GM21381 (cell line): ENCODE results near the gene ASGR1.

Experiments
- ATAC-seq: cut with Tn5 transposase; IDR thresholded peaks from one replicate; pipeline ENCODE4 v1.9.1; 2021; ENCODE audit warnings: mild to moderate bottlenecking, moderate library complexity; ENCODE audit not compliant: unreplicated experiment

ASGR1 gene

GRCh38 chr17:7216242-7217112, 37.3 kb upstream of the ASGR1 start:
- ATAC-seq = no peak

GRCh38 chr17:7215652-7216180, 36.5 kb upstream of the ASGR1 start:
- no peak for ATAC-seq

- ATAC-seq = no peak
These were observed 36.0 kb upstream of the ASGR1 start for GRCh38 chr17:7215136-7215638.

GRCh38 chr17:7214300-7215135, 35.3 kb upstream of the ASGR1 start:
- peak; percentile 71 for ATAC-seq

- ATAC-seq = no peak
These were observed 34.7 kb upstream of the ASGR1 start for GRCh38 chr17:7213895-7214299.

- no peak for ATAC-seq
These were observed 32.5 kb upstream of the ASGR1 start for GRCh38 chr17:7211491-7212273.

- no peak for ATAC-seq
These were observed 29.7 kb upstream of the ASGR1 start for GRCh38 chr17:7208754-7209460.

GRCh38 chr17:7208027-7208571, 28.9 kb upstream of the ASGR1 start:
- no peak for ATAC-seq

- ATAC-seq = no peak
These were observed 28.2 kb upstream of the ASGR1 start for GRCh38 chr17:7207120-7208001.

- no peak for ATAC-seq
These were observed 26.4 kb upstream of the ASGR1 start for GRCh38 chr17:7205561-7205960.

GRCh38 chr17:7204828-7205461, 25.8 kb upstream of the ASGR1 start:
- ATAC-seq = peak; percentile 75

GRCh38 chr17:7204336-7204735, 25.2 kb upstream of the ASGR1 start:
- no peak for ATAC-seq

GRCh38 chr17:7203391-7203790, 24.2 kb upstream of the ASGR1 start:
- ATAC-seq = no peak

GRCh38 chr17:7196651-7197401, 17.7 kb upstream of the ASGR1 start:
- no peak for ATAC-seq

GRCh38 chr17:7195971-7196370, 16.8 kb upstream of the ASGR1 start:
- no peak for ATAC-seq

- no peak for ATAC-seq
These were observed 13.2 kb upstream of the ASGR1 start for GRCh38 chr17:7192271-7192937.
